ENCODE results near the gene CEP41.
"Not testable (repeated sequence)": the region's sequence is repeated elsewhere in the genome, so short reads cannot be mapped to it uniquely, and the experiment has no call there.

CEP41 gene

GRCh38 chr7:130387628-130388403, 53.0 kb downstream of the CEP41 start:
- DNase-seq (ENCODE audit: low read depth), result no peak

- DNase-seq (ENCODE audit: low read depth), result no peak
Observed at GRCh38 chr7:130387306-130387627, 53.5 kb downstream of the CEP41 start.

- DNase-seq (ENCODE audit: low read depth), result no peak
Observed at GRCh38 chr7:130386876-130387275, 53.9 kb downstream of the CEP41 start.

GRCh38 chr7:130385600-130386066, 55.2 kb downstream of the CEP41 start:
- DNase-seq (ENCODE audit: low read depth), result no peak

- no peak for DNase-seq (ENCODE audit: low read depth)
Observed at GRCh38 chr7:130384841-130385599, 55.8 kb downstream of the CEP41 start.

- DNase-seq (ENCODE audit: low read depth), result no peak
Observed at GRCh38 chr7:130384371-130384801, 56.4 kb downstream of the CEP41 start.

GRCh38 chr7:130383187-130383980, 57.4 kb downstream of the CEP41 start:
- no peak for DNase-seq (ENCODE audit: low read depth)

- DNase-seq (ENCODE audit: low read depth), result no peak
Observed at GRCh38 chr7:130381468-130382312, 59.1 kb downstream of the CEP41 start.

GRCh38 chr7:130380861-130381455, 59.9 kb downstream of the CEP41 start:
- DNase-seq (ENCODE audit: low read depth), result no peak

GRCh38 chr7:130379921-130380860, 60.6 kb downstream of the CEP41 start, which contains the start of gene CPA1:
Gene CPA1, plus strand, starts transcription at chr7:130380494. Its CDS starts 27 bp downstream, at chr7:130380521.
- DNase-seq (ENCODE audit: low read depth), result no peak

- DNase-seq (ENCODE audit: low read depth), result no peak
Observed at GRCh38 chr7:130379532-130379920, 61.3 kb downstream of the CEP41 start.

- no peak for DNase-seq (ENCODE audit: low read depth)
Observed at GRCh38 chr7:130379019-130379418, 61.8 kb downstream of the CEP41 start.

- DNase-seq (ENCODE audit: low read depth), result no peak
Observed at GRCh38 chr7:130377178-130377577, 63.6 kb downstream of the CEP41 start.

- not testable (repeated sequence) for DNase-seq (ENCODE audit: low read depth)
Observed at GRCh38 chr7:130376461-130376860, 64.4 kb downstream of the CEP41 start.

GRCh38 chr7:130374507-130374906, 66.3 kb downstream of the CEP41 start:
- no peak for DNase-seq (ENCODE audit: low read depth)

- no peak for DNase-seq (ENCODE audit: low read depth)
Observed at GRCh38 chr7:130372402-130373165, 68.2 kb downstream of the CEP41 start.

- DNase-seq (ENCODE audit: low read depth), result no peak
Observed at GRCh38 chr7:130371046-130371445, 69.8 kb downstream of the CEP41 start.

- DNase-seq (ENCODE audit: low read depth), result no peak
Observed at GRCh38 chr7:130369831-130370550, 70.8 kb downstream of the CEP41 start.

All from stimulated activated CD8-positive, alpha-beta memory T cell treated with anti-CD3 and anti-CD28 coated beads, Interleukin-15, amount 100 ng/mL, for 24 hours (primary cell).